ENCODE measurements around the gene SNX15.

DNA sequence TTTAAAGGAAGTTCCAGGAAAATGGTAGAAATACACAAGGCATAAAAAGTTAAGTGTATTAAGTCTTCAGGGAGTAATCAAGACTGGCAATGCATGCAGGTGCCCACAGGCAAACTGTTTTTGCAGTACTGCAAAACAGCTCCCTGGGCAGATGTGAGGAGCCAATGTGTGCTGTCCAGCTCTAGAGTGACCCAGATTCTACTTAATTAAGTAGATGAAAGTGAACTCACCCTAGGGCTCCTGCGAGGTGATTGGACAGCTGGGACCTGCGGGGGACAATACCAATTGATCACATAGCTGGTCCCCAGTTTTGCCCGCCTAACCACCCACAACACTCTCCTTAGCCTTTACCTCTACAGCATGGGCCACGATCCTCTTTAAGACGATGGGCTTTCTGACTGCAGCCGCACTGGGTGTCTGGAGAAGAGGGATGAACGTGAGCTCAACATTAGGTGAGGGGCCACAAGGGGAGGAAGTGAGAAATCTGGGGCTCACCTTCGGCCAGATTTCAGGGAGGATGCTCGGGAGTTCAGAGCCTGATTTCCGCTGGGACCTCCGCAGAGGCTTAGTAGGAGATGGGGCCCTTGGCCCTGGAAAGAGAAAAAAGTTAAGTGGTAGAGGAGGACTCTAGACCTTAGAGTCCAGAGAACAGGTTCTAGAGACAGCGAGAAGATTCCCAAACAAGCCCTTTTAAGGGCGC, 56.0 kb downstream of the SNX15 start:
- no peak for TF ChIP-seq CTCF (IDR thresholded peaks at IDR 0.05 in 4 of 5, conservative IDR thresholded peaks at IDR 0.05 in 1 of 5)
- no peak for TF ChIP-seq POLR2A (IDR thresholded peaks at IDR 0.05)

Measured in gastrocnemius medialis (tissue), 4 donors.